Muscle layer of duodenum (tissue), 2 donors: ENCODE results near the gene SRGAP2C.
"Not testable (repeated sequence)": the region's sequence is repeated elsewhere in the genome, so short reads cannot be mapped to it uniquely, and the experiment has no call there.

Source experiments
- H3K27ac ChIP-seq: one replicate; pipeline ENCODE4 v1.7.0; 2013; ENCODE audit warnings: mild to moderate bottlenecking, low read length
- H3K27me3 ChIP-seq: one replicate; pipeline ENCODE4 v1.7.0; 2013; ENCODE audit warnings: low read depth, mild to moderate bottlenecking, control low read depth, low read length
- H3K36me3 ChIP-seq, 2 donors: one replicate each; pipeline ENCODE4 v1.7.0; 2013; ENCODE audit warnings: low read length in 2 of 2, control low read depth in 1 of 2, mild to moderate bottlenecking in 1 of 2; ENCODE audit not compliant: insufficient read depth in 2 of 2, control insufficient read depth in 1 of 2
- H3K4me1 ChIP-seq, 2 donors: one replicate each; pipeline ENCODE4 v1.7.0; 2013; ENCODE audit warnings: low read length in 2 of 2, mild to moderate bottlenecking in 2 of 2, control low read depth in 1 of 2, moderate library complexity in 1 of 2; ENCODE audit not compliant: insufficient read depth in 2 of 2, control insufficient read depth in 1 of 2
- H3K4me3 ChIP-seq, 2 donors: one replicate each; pipeline ENCODE4 v1.7.0; 2013; ENCODE audit warnings: low read length in 2 of 2, low read depth in 1 of 2, mild to moderate bottlenecking in 1 of 2
- H3K9me3 ChIP-seq, 2 donors: one replicate each; pipeline ENCODE4 v1.7.0; 2013; ENCODE audit warnings: low read length in 2 of 2, control low read depth in 1 of 2, mild to moderate bottlenecking in 1 of 2; ENCODE audit not compliant: control insufficient read depth in 1 of 2
- donor health status: healthy.

Gene SRGAP2C

DNA sequence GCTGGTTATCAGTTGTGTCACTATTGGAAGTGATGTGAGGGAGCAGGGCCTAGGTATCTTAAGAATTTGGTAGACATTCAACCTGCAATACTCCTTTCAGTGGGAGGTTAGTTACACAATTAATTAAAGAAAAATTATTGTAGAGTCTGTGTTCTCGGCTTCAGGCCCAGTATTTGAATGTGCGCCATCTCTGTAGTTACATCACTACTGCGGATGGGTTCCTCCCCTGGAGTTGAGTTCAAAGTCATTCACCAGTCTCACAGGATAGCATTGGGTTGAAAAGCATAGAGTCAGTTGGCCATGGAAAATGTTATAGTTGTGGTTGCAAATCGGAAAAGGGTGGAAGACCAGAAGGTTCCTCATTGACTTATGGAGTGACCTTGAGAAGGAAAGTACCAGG is 111.8 kb downstream of the SRGAP2C start:
- not testable (repeated sequence) for H3K4me3 ChIP-seq, H3K9me3 ChIP-seq, H3K27ac ChIP-seq, H3K36me3 ChIP-seq, H3K27me3 ChIP-seq, H3K4me1 ChIP-seq

DNA sequence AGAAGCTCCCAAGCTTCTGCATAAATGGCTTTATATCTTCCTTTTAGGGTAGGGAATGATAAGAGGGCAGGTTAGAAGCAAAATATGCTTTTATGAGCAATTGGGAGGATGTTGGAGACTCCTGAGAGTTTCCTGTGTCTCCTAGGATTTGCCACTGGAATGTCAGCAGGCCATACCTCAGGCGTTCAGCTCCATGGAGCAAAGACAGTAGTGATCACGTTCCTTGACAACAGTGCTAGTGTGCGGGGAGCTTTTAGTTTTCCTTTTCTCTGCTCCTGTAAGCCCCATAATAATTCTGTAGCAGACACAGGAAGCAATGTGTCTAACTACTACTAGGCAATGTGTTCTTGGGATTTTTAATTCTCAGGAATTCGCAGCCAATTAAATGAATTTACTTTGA is 113.8 kb downstream of the SRGAP2C start:
- H3K36me3 ChIP-seq, H3K4me3 ChIP-seq, H3K27me3 ChIP-seq, H3K9me3 ChIP-seq, H3K27ac ChIP-seq, H3K4me1 ChIP-seq: not testable (repeated sequence)

DNA sequence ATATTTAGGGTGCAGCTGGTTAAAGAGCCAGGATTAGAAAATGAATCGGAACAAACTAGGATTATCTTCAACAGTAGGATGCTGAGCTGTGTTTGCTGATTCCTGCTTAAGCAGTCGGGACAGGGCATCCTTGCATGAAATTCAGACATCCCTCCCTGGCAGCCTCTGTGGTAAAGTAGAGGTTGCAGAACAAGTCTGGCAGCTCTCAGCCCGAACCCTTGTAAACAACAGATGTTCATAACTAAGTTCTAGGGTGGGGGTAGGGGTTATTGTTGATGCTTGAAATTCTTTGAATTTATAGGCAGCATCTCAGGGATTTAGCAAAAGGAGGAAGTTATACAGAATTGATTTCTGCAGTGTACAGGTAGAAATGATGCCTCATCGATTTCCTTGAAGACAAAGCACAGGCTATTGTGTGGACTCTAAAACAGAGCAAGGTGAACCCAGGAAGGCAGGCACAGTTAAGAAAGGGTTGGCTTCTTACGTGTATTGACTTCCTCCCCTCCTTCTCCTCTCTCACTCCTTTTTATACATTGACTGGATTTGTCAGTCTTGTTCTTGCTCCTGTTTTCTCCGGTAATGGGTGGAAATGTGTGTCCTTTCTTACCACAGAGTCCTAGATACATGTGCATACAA is 114.9 kb downstream of the SRGAP2C start:
- not testable (repeated sequence) for H3K4me3 ChIP-seq, H3K9me3 ChIP-seq, H3K36me3 ChIP-seq, H3K27ac ChIP-seq, H3K4me1 ChIP-seq, H3K27me3 ChIP-seq

DNA sequence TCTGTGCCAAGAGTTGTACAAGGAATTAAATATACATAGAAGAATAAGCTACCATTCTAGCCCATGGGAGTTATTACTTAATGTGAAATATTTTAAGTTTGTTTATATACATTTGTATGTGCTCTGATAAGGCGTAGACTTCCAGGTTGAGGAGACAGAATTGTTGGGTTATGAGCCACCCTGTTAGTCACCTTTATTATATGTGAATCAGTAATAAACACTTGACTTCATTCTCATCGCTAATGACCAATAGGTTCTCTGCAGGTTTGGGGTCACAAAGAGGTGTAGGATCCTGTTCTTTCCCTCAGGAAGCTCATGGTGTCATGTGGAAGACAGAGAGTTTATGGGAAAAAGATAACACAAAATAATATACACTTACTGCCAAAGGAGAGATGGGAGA is 117.1 kb downstream of the SRGAP2C start:
- H3K27me3 ChIP-seq, H3K27ac ChIP-seq, H3K4me1 ChIP-seq, H3K9me3 ChIP-seq, H3K36me3 ChIP-seq, H3K4me3 ChIP-seq: not testable (repeated sequence)

DNA sequence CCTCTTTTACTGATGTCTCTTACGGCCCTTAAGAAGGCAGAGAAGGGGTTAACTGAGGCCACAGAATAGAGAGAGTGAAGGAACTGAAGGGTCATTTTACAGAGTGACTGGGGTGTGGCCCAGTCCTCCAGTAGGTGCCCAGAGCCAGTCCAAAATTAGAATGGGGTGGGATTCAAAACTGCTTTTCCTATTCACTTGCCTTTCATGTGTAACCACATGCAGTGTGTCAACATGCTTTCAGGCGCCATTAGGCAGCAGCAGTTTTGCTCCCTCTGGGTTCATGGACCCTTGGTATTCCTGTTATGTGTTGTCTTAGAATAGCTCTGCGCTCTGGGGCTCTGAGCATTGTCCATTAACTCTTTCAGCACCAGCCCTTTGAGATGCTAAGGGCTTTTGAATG is 123.0 kb downstream of the SRGAP2C start:
- H3K4me3 ChIP-seq, H3K27ac ChIP-seq, H3K36me3 ChIP-seq, H3K4me1 ChIP-seq, H3K27me3 ChIP-seq, H3K9me3 ChIP-seq: not testable (repeated sequence)

DNA sequence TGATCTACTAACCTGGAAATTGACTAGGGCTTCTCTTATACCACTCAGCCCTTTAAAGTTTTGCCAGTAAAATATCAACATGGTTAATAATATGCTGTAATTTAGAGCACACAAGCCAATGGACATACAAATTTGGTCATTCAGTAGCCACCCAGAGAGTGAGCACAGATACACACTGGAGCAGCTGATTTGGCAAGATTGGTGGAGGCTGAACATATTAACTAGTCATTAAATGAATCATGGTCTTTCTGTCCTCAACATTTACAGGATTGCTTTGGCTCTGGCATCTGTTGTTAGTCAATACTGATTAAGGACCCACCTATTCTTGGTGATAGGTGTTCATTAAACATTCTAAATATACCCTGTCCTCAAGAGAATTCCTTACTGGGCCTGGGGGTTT is 130.7 kb downstream of the SRGAP2C start:
- not testable (repeated sequence) for H3K36me3 ChIP-seq, H3K9me3 ChIP-seq, H3K4me1 ChIP-seq, H3K4me3 ChIP-seq, H3K27me3 ChIP-seq, H3K27ac ChIP-seq

DNA sequence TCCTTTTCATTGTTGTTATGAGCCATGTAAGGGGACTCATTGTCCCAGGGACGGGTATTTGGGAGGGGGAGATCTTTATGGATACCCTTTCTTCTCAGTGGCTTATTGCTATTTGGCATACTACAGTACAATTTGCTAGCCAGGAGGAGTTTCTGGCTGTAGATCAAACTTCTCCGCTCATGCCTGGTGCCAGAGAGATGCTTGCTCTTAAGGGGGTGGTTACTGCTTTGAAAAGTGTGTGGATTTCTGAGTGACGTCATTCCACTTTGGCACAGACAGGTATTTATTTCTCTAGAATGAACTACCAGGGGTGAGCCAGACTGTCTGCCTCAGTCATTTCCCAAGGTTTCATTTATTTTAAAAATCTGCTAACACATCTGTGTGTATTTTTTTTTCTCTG is 131.3 kb downstream of the SRGAP2C start:
- H3K4me1 ChIP-seq, H3K36me3 ChIP-seq, H3K27me3 ChIP-seq, H3K9me3 ChIP-seq, H3K27ac ChIP-seq, H3K4me3 ChIP-seq: not testable (repeated sequence)

DNA sequence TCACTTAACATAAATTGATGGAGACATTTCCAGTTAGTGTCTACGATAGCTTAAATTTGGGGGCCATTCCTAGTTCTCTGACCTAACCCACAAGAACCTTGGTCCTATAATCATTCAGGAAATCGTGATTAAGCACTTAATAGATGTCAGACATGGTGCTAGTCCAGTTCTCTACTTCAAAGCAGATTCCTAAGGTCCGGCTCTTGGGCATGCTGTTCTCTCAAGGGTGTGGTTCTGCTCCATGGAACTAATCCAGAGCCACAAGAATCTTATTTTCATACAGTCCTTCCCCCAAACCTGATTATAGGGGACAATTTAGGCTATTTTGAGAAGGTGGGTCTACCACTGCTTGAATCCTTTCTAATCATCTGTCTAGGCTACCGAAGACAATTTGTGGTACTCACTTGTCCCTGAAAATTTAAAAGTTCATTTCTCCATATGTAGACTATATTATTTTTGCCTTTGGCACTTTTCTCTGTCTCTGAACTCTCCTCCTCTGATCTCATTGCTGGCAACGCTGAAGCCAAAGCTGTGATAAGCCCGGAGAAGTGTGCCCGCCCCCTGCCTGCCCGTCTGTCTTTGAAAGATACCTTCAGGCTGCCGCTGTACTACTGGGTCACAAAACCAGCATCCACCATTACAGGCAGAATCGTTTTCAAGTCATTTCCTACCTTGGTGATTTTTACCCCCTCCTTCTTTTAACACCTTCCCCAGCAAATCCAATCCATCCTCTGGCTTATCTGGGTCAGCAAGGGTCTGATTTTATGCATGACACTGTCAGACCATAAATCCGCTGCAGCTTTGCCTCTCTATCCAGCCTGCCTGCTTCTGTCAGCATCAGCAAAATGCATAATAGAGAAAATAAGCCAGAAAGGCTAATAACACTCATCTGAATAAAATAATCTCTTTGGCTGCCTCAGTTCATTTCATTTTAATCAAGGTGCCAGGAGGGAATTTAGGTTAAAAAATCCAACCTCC is 133.0 kb downstream of the SRGAP2C start:
- not testable (repeated sequence) for H3K9me3 ChIP-seq, H3K4me3 ChIP-seq, H3K27ac ChIP-seq, H3K36me3 ChIP-seq, H3K27me3 ChIP-seq, H3K4me1 ChIP-seq

DNA sequence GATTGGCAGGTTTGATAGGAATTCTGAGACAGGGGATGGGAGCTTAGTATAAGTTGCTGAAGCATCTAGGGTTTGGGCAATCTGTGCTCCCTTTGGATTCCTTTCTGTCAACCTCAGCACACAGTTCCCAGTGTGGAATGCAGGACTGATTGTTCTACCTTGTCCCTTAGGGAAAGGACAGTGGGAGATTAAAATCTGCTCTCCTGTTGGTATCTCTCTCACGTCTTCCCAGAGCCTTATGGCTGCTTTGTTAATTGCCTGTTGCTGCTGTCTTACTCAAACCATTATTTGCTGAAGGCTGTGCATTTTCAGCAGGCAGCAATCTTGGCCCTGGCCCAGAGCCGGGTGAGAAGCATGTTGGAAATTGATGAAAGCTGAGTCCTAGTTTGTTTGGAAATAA is 133.9 kb downstream of the SRGAP2C start:
- H3K4me3 ChIP-seq, H3K27ac ChIP-seq, H3K4me1 ChIP-seq, H3K27me3 ChIP-seq, H3K36me3 ChIP-seq, H3K9me3 ChIP-seq: not testable (repeated sequence)

DNA sequence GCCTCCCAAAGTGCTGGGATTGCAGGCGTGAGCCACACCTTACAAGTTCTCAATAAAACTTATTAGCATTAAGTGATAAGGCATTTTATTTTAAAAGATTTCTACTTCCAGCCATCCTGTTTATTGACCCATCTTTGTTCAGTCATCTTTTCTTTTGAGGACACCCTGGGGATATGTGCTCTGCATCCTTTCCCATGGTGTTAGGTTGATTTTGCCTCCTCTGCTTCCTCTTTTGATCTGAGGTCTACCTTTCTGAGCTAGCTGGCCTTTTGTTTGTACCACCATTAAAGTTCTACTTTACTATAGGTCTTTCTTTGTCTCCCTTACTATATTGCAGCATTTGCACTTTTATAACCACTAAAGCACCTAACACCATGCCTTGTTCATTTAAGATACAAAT is 136.9 kb downstream of the SRGAP2C start:
- H3K27me3 ChIP-seq, H3K4me3 ChIP-seq, H3K4me1 ChIP-seq, H3K9me3 ChIP-seq, H3K36me3 ChIP-seq, H3K27ac ChIP-seq: not testable (repeated sequence)

DNA sequence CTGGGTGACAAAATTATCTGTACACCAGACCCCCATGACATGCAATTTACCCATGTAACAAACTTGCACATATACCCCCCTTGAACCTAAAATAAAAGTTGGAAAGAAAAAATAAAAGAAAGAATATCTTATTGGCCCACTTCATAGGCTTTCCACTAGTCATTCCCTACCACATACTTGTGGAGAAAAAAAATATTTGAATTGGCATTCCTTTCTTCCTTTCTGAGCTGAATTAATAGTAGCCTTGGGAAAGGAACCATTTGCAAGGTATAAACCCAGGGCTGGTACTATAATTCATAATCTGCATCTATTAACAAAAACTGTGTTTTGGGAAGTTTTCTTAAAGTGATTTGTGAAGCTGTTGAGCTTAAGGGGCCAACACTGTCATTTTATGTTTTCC is 140.0 kb downstream of the SRGAP2C start:
- H3K4me3 ChIP-seq, H3K36me3 ChIP-seq, H3K27me3 ChIP-seq, H3K27ac ChIP-seq, H3K4me1 ChIP-seq, H3K9me3 ChIP-seq: not testable (repeated sequence)

DNA sequence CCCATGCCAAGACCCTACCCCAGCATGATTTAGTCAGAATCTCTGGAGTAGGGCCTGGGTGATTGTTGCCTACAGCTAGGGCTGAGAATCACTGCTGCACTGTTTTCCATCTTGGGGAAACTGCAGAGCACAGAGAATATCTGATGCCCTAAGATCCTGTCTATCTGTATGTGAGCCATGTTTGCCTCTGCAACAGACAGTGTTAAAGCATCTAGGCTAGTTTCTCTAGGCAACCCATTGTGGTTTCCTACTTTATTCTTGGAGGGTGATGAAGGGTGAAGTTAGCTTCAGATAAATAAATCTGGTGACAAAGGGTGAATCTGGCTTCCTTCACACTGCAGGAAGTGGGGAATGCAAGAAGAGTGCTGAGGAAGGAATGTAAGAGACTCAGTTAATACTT is 147.4 kb downstream of the SRGAP2C start:
- not testable (repeated sequence) for H3K36me3 ChIP-seq

More for the DNA sequence above, 147.4 kb downstream of the SRGAP2C start:
- not testable (repeated sequence) for H3K27me3 ChIP-seq, H3K27ac ChIP-seq, H3K9me3 ChIP-seq, H3K4me3 ChIP-seq, H3K4me1 ChIP-seq
